ENCODE data around the gene PDZRN3. TPM values are rescaled to one million over a fixed set of nuclear protein-coding genes. Genes with fewer than 3 reads are reported as not detected.

PDZRN3 gene
- total RNA-seq, 4 donors from 2014 or later: 87.3 to 268 (median 107) TPM

GRCh38 chr3:73558727-73559075, 66.0 kb downstream of the PDZRN3 start:
- no peaks in the 10 kb centered on the region for H3K9me3 ChIP-seq
- H3K27ac ChIP-seq: peak overlapping the region; percentile 10 to 43
- H3K4me3 ChIP-seq: no peak overlapping the region
- intact Hi-C loops (cut with DNase I; ENCODE audit: low total_unique reads): no loop called here
- no peaks in the 10 kb centered on the region for H3K36me3 ChIP-seq
- TF ChIP-seq CTCF (IDR thresholded peaks at IDR 0.05) (no peak), POLR2A (IDR thresholded peaks at IDR 0.05) (no peak)
- H3K4me1 ChIP-seq: peaks cover 0 to 12% of the 10 kb centered on the region in 2 donors
- no peak for DNase-seq
- H3K27me3 ChIP-seq: no peaks in the 10 kb centered on the region

DNA sequence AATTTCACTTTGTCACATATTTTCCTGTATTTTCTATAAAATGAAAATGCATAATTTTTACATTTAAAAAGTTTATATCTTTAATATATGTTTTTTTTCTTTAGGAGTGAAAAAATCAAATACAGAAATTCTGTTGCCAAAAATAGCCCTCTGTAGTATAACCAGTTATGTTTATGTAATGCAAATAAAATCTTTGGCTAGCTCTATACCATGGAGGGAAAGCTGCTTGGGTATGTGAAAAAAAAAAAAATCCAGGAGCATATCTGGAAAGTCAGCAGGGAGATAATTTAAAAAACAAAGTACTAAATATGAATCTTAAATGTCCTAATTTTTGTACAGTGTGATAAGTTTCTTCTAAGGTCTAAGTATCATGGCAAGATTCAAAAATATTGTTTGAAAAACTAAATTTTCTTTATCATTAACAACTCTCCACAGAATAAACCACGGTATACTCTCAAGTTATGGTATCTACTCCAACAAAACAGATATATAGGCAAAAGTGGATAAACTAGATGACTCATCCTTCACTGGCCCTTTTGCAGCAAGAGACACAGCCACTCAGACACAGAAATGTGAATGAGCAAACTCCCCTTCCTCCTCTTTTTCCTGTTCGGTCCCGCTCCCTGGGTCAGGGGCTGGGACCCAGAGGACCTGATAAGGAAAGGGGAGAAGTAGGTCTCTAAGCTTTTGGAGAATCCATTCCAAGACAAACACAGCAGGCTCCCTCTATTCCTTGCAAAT, 66.6 kb downstream of the PDZRN3 start:
- H3K4me1 ChIP-seq: peaks cover 0 to 12% of the 10 kb centered on the region in 2 donors
- H3K27ac ChIP-seq: peak overlapping the region; percentile 10 to 43
- no peak overlapping the region for H3K4me3 ChIP-seq
- no peaks in the 10 kb centered on the region for H3K9me3 ChIP-seq
- intact Hi-C loops (cut with DNase I; ENCODE audit: low total_unique reads): no loop called here
- no peak for DNase-seq
- TF ChIP-seq POLR2A (IDR thresholded peaks at IDR 0.05) (no peak), CTCF (IDR thresholded peaks at IDR 0.05) (no peak)
- no peaks in the 10 kb centered on the region for H3K36me3 ChIP-seq
- no peaks in the 10 kb centered on the region for H3K27me3 ChIP-seq

DNA sequence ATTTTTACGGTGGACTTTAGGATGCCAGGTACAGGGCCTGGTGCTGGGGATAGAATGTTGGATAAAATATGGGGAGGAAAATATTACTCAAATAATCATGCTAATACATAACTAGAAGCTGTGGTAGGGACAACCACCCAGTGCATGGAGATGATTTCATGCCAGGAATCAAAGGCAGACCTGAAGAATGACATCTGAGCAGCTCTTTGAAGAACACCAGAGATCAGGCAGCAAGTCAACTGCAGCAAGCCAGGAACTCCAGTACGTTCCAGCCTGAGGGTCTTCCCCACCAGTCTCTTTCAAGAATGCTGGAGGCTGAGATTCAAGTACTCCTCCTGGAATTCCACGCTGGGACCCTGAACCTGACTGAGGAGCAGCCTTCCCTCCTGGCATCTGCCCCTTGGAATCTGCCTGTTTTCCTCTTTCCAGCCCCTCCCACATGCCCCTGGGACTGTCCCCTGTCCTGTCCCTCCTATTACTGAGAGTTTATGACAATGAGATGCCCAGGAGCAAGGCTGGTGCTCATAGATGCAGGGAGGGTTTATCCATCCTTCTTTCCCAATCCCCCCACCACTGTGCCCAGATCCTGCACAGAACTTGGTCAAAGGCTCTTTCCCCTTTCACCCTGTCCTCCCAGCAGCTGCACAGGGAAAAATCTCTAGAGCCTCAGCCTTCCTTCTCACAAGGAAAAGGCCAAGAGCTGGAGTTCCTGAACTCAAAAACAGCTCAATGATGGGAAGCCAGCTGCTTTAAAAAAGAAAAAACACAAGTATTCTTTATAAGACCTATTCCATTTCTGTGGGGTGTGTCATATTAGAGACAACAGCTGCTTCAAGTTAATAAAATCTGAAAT, 68.0 kb downstream of the PDZRN3 start:
- DNase-seq: no peak
- no peak overlapping the region for H3K4me3 ChIP-seq
- intact Hi-C loops (cut with DNase I; ENCODE audit: low total_unique reads): no loop called here
- TF ChIP-seq POLR2A (IDR thresholded peaks at IDR 0.05) (no peak), CTCF (IDR thresholded peaks at IDR 0.05) (no peak)
- no peaks in the 10 kb centered on the region for H3K36me3 ChIP-seq
- H3K9me3 ChIP-seq: no peaks in the 10 kb centered on the region
- no peaks in the 10 kb centered on the region for H3K27me3 ChIP-seq
- peaks cover 0 to 12% of the 10 kb centered on the region in 2 donors for H3K4me1 ChIP-seq
- H3K27ac ChIP-seq: peak overlapping the region; percentile 69

GRCh38 chr3:73555076-73555475, 69.7 kb downstream of the PDZRN3 start:
- DNase-seq: no peak
- intact Hi-C loops (cut with DNase I; ENCODE audit: low total_unique reads): no loop called here
- TF ChIP-seq POLR2A (IDR thresholded peaks at IDR 0.05) (no peak), CTCF (IDR thresholded peaks at IDR 0.05) (no peak)
- no peak overlapping the region for H3K4me3 ChIP-seq
- no peaks in the 10 kb centered on the region for H3K9me3 ChIP-seq
- H3K36me3 ChIP-seq: no peaks in the 10 kb centered on the region
- H3K27ac ChIP-seq: peak overlapping the region; percentile 15 to 29
- no peaks in the 10 kb centered on the region for H3K27me3 ChIP-seq
- H3K4me1 ChIP-seq: peaks cover 0 to 12% of the 10 kb centered on the region in 2 donors

- Histone ChIP-seq H3K27ac (peak overlapping the region; percentile 0 to 4), H3K4me3 (no peak overlapping the region)
- intact Hi-C loops (cut with DNase I; ENCODE audit: low total_unique reads): no loop called here
These were observed 72.0 kb downstream of the PDZRN3 start for GRCh38 chr3:73552700-73553099.

More at GRCh38 chr3:73552700-73553099, 72.0 kb downstream of the PDZRN3 start:
- DNase-seq: no peak
- no peaks in the 10 kb centered on the region for H3K36me3 ChIP-seq
- peaks cover 0 to 18% of the 10 kb centered on the region in 2 donors for H3K4me1 ChIP-seq
- no peak for TF ChIP-seq CTCF (IDR thresholded peaks at IDR 0.05)
- TF ChIP-seq POLR2A (IDR thresholded peaks at IDR 0.05): no peak
- no peaks in the 10 kb centered on the region for H3K9me3 ChIP-seq
- no peaks in the 10 kb centered on the region for H3K27me3 ChIP-seq
